ENCODE measurements around the gene MYADML2. TPM values are rescaled to one million over a fixed set of nuclear protein-coding genes. Genes with fewer than 3 reads are reported as not detected.

Gene MYADML2
- total RNA-seq, 1 donor from 2014 or later: 0.11 TPM

DNA sequence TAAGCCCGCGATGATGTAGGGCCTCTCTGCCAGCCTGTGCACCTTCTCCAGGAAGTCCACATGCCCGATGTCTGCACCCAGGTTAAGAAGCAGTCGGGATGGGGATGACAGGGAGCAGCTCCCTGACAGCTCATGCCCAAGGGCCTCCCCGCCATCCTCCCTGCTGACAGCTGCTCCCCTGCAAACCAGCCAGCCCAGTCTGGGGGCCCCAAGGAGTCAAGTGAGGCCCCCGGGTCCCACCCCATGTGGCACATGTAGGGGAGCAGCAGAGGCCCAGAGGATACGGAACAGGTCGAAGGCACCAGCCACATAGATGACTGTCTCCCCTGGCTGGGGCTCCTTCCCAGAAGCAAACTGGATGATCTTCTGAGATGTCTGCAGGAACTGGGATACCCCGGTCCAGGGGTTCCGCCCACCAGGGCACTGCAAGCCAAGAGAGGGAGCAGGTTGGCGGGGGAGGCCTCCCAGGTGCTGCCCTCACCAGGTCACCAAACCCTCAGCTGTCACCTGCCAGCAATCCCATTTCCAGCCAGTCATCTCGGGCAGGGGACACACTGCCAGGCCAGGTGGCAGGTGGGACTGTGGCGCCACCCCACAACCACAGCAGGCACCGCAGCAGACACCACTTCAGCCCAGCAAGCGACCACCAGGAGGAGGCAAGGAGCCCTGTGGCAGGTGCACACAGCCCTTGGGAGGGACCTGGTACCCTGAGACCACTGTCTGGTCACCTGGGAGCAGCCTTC lies 40.4 kb downstream of the MYADML2 start:
- H3K4me1 Mint-ChIP-seq: peaks cover 9% of the 10 kb centered on the region
- no peaks in the 10 kb centered on the region for H3K36me3 ChIP-seq
- H3K27me3 ChIP-seq: peaks cover 37% of the 10 kb centered on the region
- no peaks in the 10 kb centered on the region for H3K36me3 Mint-ChIP-seq
- H3K27ac ChIP-seq: no peak overlapping the region
- H3K4me3 ChIP-seq: no peak overlapping the region
- H2AFZ ChIP-seq (replicated peaks): no peak overlapping the region
- H3K9ac ChIP-seq: no peak overlapping the region
- H3K4me2 ChIP-seq: no peak overlapping the region
- no peak overlapping the region for H3K27ac Mint-ChIP-seq
- H3K4me1 ChIP-seq: peaks cover 9% of the 10 kb centered on the region
- no peaks in the 10 kb centered on the region for H3K9me3 ChIP-seq (ENCODE audit: low read depth)
- peaks cover 18% of the 10 kb centered on the region for H3F3A ChIP-seq (ENCODE audit: low read depth)
- peaks cover 5% of the 10 kb centered on the region for H3K27me3 Mint-ChIP-seq (ENCODE audit: insufficient read depth, low read depth)
- peaks cover 23% of the 10 kb centered on the region for H4K20me1 ChIP-seq (ENCODE audit: low read depth)
- no peaks in the 10 kb centered on the region for H3K79me2 ChIP-seq (ENCODE audit: low read depth)
- no peaks in the 10 kb centered on the region for H3K9me3 Mint-ChIP-seq
- H3K4me3 Mint-ChIP-seq: no peak overlapping the region
- no peak for DNase-seq (ENCODE audit: low spot score)
- TF ChIP-seq, protein P1, sequence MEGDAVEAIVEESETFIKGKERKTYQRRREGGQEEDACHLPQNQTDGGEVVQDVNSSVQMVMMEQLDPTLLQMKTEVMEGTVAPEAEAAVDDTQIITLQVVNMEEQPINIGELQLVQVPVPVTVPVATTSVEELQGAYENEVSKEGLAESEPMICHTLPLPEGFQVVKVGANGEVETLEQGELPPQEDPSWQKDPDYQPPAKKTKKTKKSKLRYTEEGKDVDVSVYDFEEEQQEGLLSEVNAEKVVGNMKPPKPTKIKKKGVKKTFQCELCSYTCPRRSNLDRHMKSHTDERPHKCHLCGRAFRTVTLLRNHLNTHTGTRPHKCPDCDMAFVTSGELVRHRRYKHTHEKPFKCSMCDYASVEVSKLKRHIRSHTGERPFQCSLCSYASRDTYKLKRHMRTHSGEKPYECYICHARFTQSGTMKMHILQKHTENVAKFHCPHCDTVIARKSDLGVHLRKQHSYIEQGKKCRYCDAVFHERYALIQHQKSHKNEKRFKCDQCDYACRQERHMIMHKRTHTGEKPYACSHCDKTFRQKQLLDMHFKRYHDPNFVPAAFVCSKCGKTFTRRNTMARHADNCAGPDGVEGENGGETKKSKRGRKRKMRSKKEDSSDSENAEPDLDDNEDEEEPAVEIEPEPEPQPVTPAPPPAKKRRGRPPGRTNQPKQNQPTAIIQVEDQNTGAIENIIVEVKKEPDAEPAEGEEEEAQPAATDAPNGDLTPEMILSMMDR (IDR thresholded peaks at IDR 0.05): peak; percentile 26
- TF ChIP-seq EZH2 (IDR thresholded peaks at IDR 0.05): no peak
- TF ChIP-seq EZH2phosphoT487 (IDR thresholded peaks at IDR 0.05): no peak

GRCh38 chr17:81905993-81906392 lies 41.0 kb downstream of the MYADML2 start:
- Mint-ChIP-seq H3K4me1 (peaks cover 12% of the 10 kb centered on the region), H3K4me3 (no peak overlapping the region), H3K27ac (no peak overlapping the region), H3K27me3 (ENCODE audit: insufficient read depth, low read depth) (peaks cover 12% of the 10 kb centered on the region), H3K9me3 (no peaks in the 10 kb centered on the region), H3K36me3 (peaks cover 3% of the 10 kb centered on the region)
- Histone ChIP-seq H3K36me3 (no peaks in the 10 kb centered on the region), H3K27ac (no peak overlapping the region), H3F3A (ENCODE audit: low read depth) (peaks cover 19% of the 10 kb centered on the region), H3K9ac (no peak overlapping the region), H3K4me2 (no peak overlapping the region), H2AFZ (replicated peaks) (no peak overlapping the region), H3K27me3 (peaks cover 44% of the 10 kb centered on the region), H3K4me3 (no peak overlapping the region), H3K79me2 (ENCODE audit: low read depth) (no peaks in the 10 kb centered on the region), H4K20me1 (ENCODE audit: low read depth) (peaks cover 26% of the 10 kb centered on the region), H3K4me1 (peaks cover 11% of the 10 kb centered on the region), H3K9me3 (ENCODE audit: low read depth) (no peaks in the 10 kb centered on the region)
- no peak for DNase-seq (ENCODE audit: low spot score)
- TF ChIP-seq, protein P1 (IDR thresholded peaks at IDR 0.05): no peak
- no peak for TF ChIP-seq EZH2 (IDR thresholded peaks at IDR 0.05)
- TF ChIP-seq EZH2phosphoT487 (IDR thresholded peaks at IDR 0.05): no peak

- no peaks in the 10 kb centered on the region for H3K9me3 ChIP-seq (ENCODE audit: low read depth)
- H3K27me3 ChIP-seq: peaks cover 44% of the 10 kb centered on the region
- Mint-ChIP-seq H3K4me1 (peaks cover 12% of the 10 kb centered on the region), H3K27me3 (ENCODE audit: insufficient read depth, low read depth) (peaks cover 16% of the 10 kb centered on the region), H3K9me3 (no peaks in the 10 kb centered on the region), H3K27ac (no peak overlapping the region), H3K4me3 (no peak overlapping the region), H3K36me3 (peaks cover 5% of the 10 kb centered on the region)
- TF ChIP-seq, protein P1 (IDR thresholded peaks at IDR 0.05): no peak
- no peak for TF ChIP-seq EZH2phosphoT487 (IDR thresholded peaks at IDR 0.05)
- no peak for TF ChIP-seq EZH2 (IDR thresholded peaks at IDR 0.05)
- H3K4me1 ChIP-seq: peaks cover 9% of the 10 kb centered on the region
- H3K79me2 ChIP-seq (ENCODE audit: low read depth): no peaks in the 10 kb centered on the region
- H3K4me3 ChIP-seq: no peak overlapping the region
- H3K27ac ChIP-seq: no peak overlapping the region
- no peak overlapping the region for H3K9ac ChIP-seq
- H4K20me1 ChIP-seq (ENCODE audit: low read depth): peaks cover 23% of the 10 kb centered on the region
- H3K36me3 ChIP-seq: no peaks in the 10 kb centered on the region
- peaks cover 23% of the 10 kb centered on the region for H3F3A ChIP-seq (ENCODE audit: low read depth)
- no peak overlapping the region for H2AFZ ChIP-seq (replicated peaks)
- DNase-seq (ENCODE audit: low spot score): no peak
- no peak overlapping the region for H3K4me2 ChIP-seq
These were observed 41.6 kb downstream of the MYADML2 start for GRCh38 chr17:81905424-81905875.

Measured in neural progenitor cell (in vitro differentiated cells).